NT2/D1 (cell line): ENCODE data around the gene MSMB.
A peak's percentile ranks its signal among the peaks of the same experiment; 100 is the strongest.

Source experiments
- DNase-seq: peaks from one replicate; pipeline ENCODE4 v3.0.0-alpha.2; 2011; ENCODE audit warnings: low read depth, low spot score
- H3K27me3 ChIP-seq: 2 replicates; pipeline ENCODE4 v1.6.0; 2011; ENCODE audit warnings: mild to moderate bottlenecking; ENCODE audit not compliant: insufficient read length, insufficient read depth
- H3K36me3 ChIP-seq: 2 replicates; pipeline ENCODE4 v1.6.1; 2011; ENCODE audit warnings: mild to moderate bottlenecking, low read length, mixed read lengths; ENCODE audit not compliant: insufficient read depth, insufficient read length
- H3K4me1 ChIP-seq: 2 replicates; pipeline ENCODE4 v1.5.1; 2011; ENCODE audit not compliant: insufficient read depth, insufficient read length
- H3K4me3 ChIP-seq: 2 replicates; pipeline ENCODE4 v1.5.1; 2011; ENCODE audit warnings: low read depth; ENCODE audit not compliant: insufficient read length
- H3K9ac ChIP-seq: 2 replicates; pipeline ENCODE4 v1.6.0; 2011; ENCODE audit warnings: low read depth; ENCODE audit not compliant: insufficient read length
- H3K9me3 ChIP-seq: 2 replicates; pipeline ENCODE4 v1.5.1; 2011; ENCODE audit warnings: mild to moderate bottlenecking, low read length; ENCODE audit not compliant: insufficient read depth
- SUZ12 ChIP-seq: IDR thresholded peaks from 2 replicates; pipeline ENCODE4 v1.6.1; 2011; ENCODE audit not compliant: insufficient read length, insufficient read depth; ENCODE audit errors: extremely low read depth
- YY1 ChIP-seq: IDR thresholded peaks from 2 replicates; pipeline ENCODE4 v1.6.1; 2011; ENCODE audit not compliant: insufficient read length, insufficient read depth
- ZNF274 ChIP-seq: IDR thresholded peaks from 2 replicates; pipeline ENCODE4 v1.6.1; 2011; ENCODE audit warnings: mild to moderate bottlenecking, low read depth, low read length

Gene MSMB

GRCh38 chr10:46040004-46040403 lies 6.1 kb downstream of the MSMB start:
- no peak for TF ChIP-seq SUZ12
- TF ChIP-seq YY1, result no peak
- no peak for TF ChIP-seq ZNF274
- Histone ChIP-seq H3K4me1 (no peaks in the 10 kb centered on the region), H3K36me3 (no peaks in the 10 kb centered on the region), H3K27me3 (no peaks in the 10 kb centered on the region), H3K9ac (no peak overlapping the region), H3K4me3 (no peak overlapping the region), H3K9me3 (no peaks in the 10 kb centered on the region)
- no peak for DNase-seq

DNA sequence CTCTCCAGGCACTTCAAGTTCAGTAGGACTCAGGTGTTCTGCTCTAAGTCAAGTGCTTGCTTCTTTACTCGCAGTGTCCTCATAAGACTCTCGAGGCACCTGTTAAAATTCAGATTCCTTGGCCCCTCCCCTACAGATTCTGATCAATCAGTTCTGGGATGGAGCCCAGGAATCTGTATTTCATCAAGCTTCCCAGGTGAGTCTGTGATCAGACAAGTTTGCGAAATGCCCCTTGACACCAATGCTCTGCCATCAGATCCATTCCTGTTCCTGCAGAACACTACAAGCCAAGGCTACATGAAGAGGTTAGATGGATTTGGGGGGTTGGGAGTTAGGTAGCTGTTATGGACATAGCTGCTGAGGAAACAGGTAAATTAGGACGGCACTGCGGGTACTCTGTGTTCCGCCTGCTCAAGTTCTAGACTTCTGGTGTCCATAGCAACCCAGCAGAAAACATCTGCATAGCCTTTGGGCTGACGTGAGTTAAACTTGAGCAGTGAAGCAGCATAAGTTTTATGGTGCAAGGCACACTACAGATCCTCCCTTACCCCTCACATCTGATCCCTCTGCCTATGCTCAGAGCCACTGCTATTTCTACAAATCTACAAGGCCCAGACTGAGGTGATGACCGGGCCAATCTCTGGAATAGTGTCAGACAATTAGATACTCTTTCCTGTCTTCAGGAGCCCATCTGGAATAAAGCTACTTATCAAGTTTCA lies 8.8 kb downstream of the MSMB start:
- no peak for DNase-seq
- TF ChIP-seq ZNF274 (no peak), YY1 (no peak), SUZ12 (no peak)
- H3K4me3 ChIP-seq, result no peak overlapping the region
- no peaks in the 10 kb centered on the region for H3K36me3 ChIP-seq
- no peak overlapping the region for H3K9ac ChIP-seq
- no peaks in the 10 kb centered on the region for H3K27me3 ChIP-seq
- no peaks in the 10 kb centered on the region for H3K9me3 ChIP-seq
- no peaks in the 10 kb centered on the region for H3K4me1 ChIP-seq

DNA sequence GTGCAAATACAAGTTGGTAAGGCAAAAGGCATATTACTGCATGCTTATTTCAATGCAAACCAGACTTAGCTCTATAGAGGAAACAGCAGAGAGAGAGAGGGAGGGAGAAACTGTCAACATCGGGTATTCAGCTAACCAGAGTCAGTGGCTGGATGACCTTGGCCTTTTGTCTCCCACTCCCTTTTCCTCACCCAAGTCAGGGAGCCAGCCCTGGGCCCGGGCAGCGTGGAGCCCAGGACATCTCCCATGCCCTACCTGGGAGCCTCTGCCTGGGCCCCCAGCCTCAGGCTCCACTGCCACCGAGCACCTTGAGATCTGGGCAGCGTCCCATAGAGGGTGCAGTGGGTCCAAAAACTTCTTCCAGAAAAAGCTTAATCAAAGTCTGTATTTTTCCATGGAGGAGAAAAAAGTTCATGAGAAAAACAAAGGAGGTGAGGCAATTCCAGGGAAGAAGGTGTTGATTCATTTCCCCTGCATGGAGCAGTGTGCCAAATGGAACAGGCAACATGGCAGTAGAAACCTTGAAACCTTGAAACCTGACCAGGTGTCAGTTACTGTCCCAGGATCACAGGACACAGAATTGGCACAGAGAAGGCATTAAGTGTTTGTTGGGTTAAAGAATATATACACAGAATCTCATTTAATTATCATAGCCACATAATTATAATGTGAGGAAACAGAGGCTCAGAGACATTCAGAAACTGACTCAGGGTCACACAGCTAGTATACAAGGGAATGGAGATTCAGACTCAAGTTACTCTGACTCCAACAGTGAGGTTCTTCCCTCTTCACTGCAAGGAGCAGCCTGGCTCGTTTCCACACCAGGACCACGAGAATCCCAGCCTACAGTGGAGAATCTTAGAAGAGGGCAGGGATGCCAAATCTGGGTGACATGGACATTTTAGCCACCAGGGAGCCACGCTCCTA lies 9.9 kb downstream of the MSMB start:
- TF ChIP-seq ZNF274, result no peak
- TF ChIP-seq SUZ12, result no peak
- no peak for TF ChIP-seq YY1
- no peaks in the 10 kb centered on the region for H3K36me3 ChIP-seq
- no peak for DNase-seq
- no peak overlapping the region for H3K4me3 ChIP-seq
- no peaks in the 10 kb centered on the region for H3K9me3 ChIP-seq
- H3K27me3 ChIP-seq, result no peaks in the 10 kb centered on the region
- no peak overlapping the region for H3K9ac ChIP-seq
- no peaks in the 10 kb centered on the region for H3K4me1 ChIP-seq

GRCh38 chr10:46033602-46034011 lies 12.5 kb downstream of the MSMB start:
- Histone ChIP-seq H3K27me3 (no peaks in the 10 kb centered on the region), H3K9me3 (no peaks in the 10 kb centered on the region), H3K9ac (no peak overlapping the region), H3K4me3 (no peak overlapping the region), H3K36me3 (no peaks in the 10 kb centered on the region), H3K4me1 (no peaks in the 10 kb centered on the region)
- no peak for DNase-seq
- TF ChIP-seq ZNF274, result no peak
- no peak for TF ChIP-seq SUZ12
- no peak for TF ChIP-seq YY1

- H3K4me1 ChIP-seq, result no peaks in the 10 kb centered on the region
- H3K9me3 ChIP-seq, result no peaks in the 10 kb centered on the region
- no peak overlapping the region for H3K4me3 ChIP-seq
- H3K9ac ChIP-seq, result no peak overlapping the region
- peaks cover under 1% of the 10 kb centered on the region for H3K36me3 ChIP-seq
- DNase-seq, result no peak
- no peaks in the 10 kb centered on the region for H3K27me3 ChIP-seq
- no peak for TF ChIP-seq SUZ12
- TF ChIP-seq YY1, result no peak
- TF ChIP-seq ZNF274, result no peak
Measured at GRCh38 chr10:46031648-46032532, 14.2 kb downstream of the MSMB start.

GRCh38 chr10:46030091-46030937 lies 15.8 kb downstream of the MSMB start, which contains the start of gene NCOA4:
TSS of gene NCOA4 (minus strand) at chr10:46030623. CDS start at chr10:46016680, 13,943 bp downstream.
- TF ChIP-seq ZNF274 (no peak), SUZ12 (no peak), YY1 (no peak)
- peak within 1 kb of the TSS; percentile 86 for H3K4me3 ChIP-seq
- H3K4me1 ChIP-seq, result no peaks in the 10 kb centered on the region
- no peaks in the 10 kb centered on the region for H3K9me3 ChIP-seq
- H3K27me3 ChIP-seq, result no peaks in the 10 kb centered on the region
- DNase-seq, result peak; percentile 91
- peaks cover 12% of the 10 kb centered on the region for H3K36me3 ChIP-seq
- peak within 1 kb of the TSS; percentile 94 for H3K9ac ChIP-seq
